ENCODE results near the gene CNST. TPM values are rescaled to one million over a fixed set of nuclear protein-coding genes. Genes with fewer than 3 reads are reported as not detected.

CNST gene
- total and polyA plus RNA-seq, 9 of the 15 experiments (the other 6 are each of a cell fraction or from before 2014, with no cell fraction given), result 17.0 to 55.3 (median 30.8) TPM

GRCh38 chr1:246517391-246517790 lies 48.9 kb upstream of the CNST start:
- BruUV-seq (replicated peaks), result no TSS peak
- peaks cover 0 to 6% of the 10 kb centered on the region in 2 experiments; a peak in 2 of 5 replicates for H3K4me1 ChIP-seq (replicated peaks in 1 of 2; ENCODE audit: control insufficient read depth in 2 of 2, insufficient read depth in 2 of 2, low read length in 2 of 2)
- ATAC-seq (no peak), FAIRE-seq (no peak), DNase-seq (ENCODE audit: extremely low read depth in 1 of 4, low spot score in 3 of 4) (no peak)
- H3K9me3 ChIP-seq (replicated peaks; ENCODE audit: control insufficient read depth, insufficient read depth, low read depth, low read length), result peaks cover 30% of the 10 kb centered on the region
- no peak overlapping the region for H3K4me2 ChIP-seq (ENCODE audit: insufficient read depth, low read length)
- no peak overlapping the region for H3K27ac ChIP-seq (ENCODE audit: extremely low read depth, low read depth, low read length)
- no peak overlapping the region for H2AFZ ChIP-seq (ENCODE audit: low read depth, low read length)
- WGBS (ENCODE audit: insufficient coverage, low coverage, missing lambda C conversion rate), result 9% methylated on average over 7 of the region's 7 CpGs
- H4K20me1 ChIP-seq (replicated peaks; ENCODE audit: control insufficient read depth, insufficient read depth, low read length), result no peaks in the 10 kb centered on the region
- intact Hi-C loops (cut with micrococcal nuclease) (no loop called here), in situ Hi-C loops (cut with MboI) (no loop called here)
- H3K27me3 ChIP-seq (ENCODE audit: control insufficient read depth in 2 of 2, insufficient read depth in 2 of 2, low read length in 2 of 2), result peaks cover 0 to 31% of the 10 kb centered on the region in 2 experiments; a peak in 2 of 5 replicates
- TF ChIP-seq NR4A1 (CRISPR knock-in tag; IDR thresholded peaks at IDR 0.05) (no peak), NR4A1 (tag; IDR thresholded peaks at IDR 0.05) (no peak), E2F4 (CRISPR knock-in tag; IDR thresholded peaks at IDR 0.05; ENCODE audit: low read depth) (no peak), ZC3H4 (CRISPR knock-in tag; IDR thresholded peaks at IDR 0.05; ENCODE audit: borderline replicate concordance) (no peak), MAZ (CRISPR knock-in tag; conservative IDR thresholded peaks at IDR 0.05 in 1 of 2, IDR thresholded peaks at IDR 0.05 in 1 of 2) (no peak)
- ChIA-PET CTCF (ENCODE audit: low intra/inter-chr PET ratio) (no interaction called here), POLR2A (interaction anchor here (0.6 to 0.7 kb wide), 2 partner anchors 12 to 14 kb away, joined by 3 to 4 read pairs; no protein-coding TSS in a partner anchor)
- H3K36me3 ChIP-seq (ENCODE audit: control insufficient read depth, insufficient read depth, low read length), result no peaks in the 10 kb centered on the region
- H3K9me1 ChIP-seq (ENCODE audit: control insufficient read depth, insufficient read depth, low read length), result no peaks in the 10 kb centered on the region
- no peaks in the 10 kb centered on the region for H3K79me2 ChIP-seq (ENCODE audit: control insufficient read depth, insufficient read depth, low read length)
- H3K9ac ChIP-seq (ENCODE audit: insufficient read depth in 1 of 2, low read depth in 2 of 2, low read length in 2 of 2), result no peak overlapping the region
- no peak overlapping the region for H3K4me3 ChIP-seq

All from K562 (cell line).